Lung microvascular endothelial cell (primary cell): ENCODE data around the gene FN1. TPM values are rescaled to one million over a fixed set of nuclear protein-coding genes. Genes with fewer than 3 reads are reported as not detected.
"Not testable (repeated sequence)": the region's sequence is repeated elsewhere in the genome, so short reads cannot be mapped to it uniquely, and the experiment has no call there.

Experiments
- DNase-seq, 2 donors: peaks; one replicate each; pipeline versions ENCODE4 v3.0.0 to v3.0.0-alpha.2; 2010; ENCODE audit warnings: low read depth in 2 of 2
- total RNA-seq: library from RNA; depleted of rRNA; stranded (reverse); fragments of >200 nt; gene quantifications from 2 replicates; pipeline ENCODE4 v1.2.1, GENCODE V29; 2014

The FN1 gene
- total RNA-seq, 1 donor from 2014 or later, result 305 TPM

DNA sequence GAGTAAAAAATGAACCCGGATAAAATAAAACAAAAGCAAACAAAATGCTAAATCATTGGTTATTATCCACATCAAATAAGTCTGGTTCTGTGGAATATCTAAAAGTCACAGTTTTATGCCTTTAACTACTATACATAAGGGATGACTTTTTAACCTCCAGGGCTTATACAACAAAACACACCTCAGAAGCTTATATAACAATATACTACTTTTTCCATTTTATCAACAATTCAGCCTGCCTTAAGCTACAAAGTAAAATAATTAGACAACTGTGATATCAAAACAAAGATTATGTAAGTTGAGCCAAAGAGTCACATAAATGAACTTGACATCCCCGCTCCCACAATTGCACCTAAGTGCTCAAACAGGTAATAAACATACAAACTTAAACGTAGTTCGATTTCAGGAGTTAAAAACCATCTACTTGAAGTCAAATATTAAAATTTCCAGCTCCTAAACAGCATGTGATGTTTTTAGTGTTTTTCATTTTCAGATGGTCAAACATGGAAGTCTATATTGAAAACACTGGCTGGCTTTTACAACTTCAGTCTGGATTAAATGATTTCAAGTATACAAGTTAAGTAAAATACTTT, 69.3 kb downstream of the FN1 start:
- no peak for DNase-seq

DNA sequence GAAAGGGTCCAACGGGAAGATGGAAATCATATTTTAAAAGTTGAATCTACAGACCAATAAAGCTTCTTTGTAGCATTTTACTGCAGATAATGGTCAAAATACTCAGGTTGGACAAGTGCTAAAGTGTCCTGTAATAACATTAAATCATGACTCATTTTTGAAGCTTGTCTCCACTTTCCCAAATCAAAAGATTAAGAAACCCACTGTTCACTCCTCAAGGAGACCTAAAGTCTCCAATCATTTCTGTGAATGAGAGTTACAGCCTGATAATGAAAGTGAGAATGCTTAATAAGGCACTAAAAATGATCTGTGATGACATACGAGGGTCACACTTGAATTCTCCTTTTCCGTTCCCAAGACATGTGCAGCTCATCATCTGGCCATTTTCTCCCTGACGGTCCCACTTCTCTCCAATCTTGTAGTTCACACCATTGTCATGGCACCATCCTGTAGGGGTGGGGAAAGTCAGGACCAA, 70.6 kb downstream of the FN1 start:
- no peak for DNase-seq

DNA sequence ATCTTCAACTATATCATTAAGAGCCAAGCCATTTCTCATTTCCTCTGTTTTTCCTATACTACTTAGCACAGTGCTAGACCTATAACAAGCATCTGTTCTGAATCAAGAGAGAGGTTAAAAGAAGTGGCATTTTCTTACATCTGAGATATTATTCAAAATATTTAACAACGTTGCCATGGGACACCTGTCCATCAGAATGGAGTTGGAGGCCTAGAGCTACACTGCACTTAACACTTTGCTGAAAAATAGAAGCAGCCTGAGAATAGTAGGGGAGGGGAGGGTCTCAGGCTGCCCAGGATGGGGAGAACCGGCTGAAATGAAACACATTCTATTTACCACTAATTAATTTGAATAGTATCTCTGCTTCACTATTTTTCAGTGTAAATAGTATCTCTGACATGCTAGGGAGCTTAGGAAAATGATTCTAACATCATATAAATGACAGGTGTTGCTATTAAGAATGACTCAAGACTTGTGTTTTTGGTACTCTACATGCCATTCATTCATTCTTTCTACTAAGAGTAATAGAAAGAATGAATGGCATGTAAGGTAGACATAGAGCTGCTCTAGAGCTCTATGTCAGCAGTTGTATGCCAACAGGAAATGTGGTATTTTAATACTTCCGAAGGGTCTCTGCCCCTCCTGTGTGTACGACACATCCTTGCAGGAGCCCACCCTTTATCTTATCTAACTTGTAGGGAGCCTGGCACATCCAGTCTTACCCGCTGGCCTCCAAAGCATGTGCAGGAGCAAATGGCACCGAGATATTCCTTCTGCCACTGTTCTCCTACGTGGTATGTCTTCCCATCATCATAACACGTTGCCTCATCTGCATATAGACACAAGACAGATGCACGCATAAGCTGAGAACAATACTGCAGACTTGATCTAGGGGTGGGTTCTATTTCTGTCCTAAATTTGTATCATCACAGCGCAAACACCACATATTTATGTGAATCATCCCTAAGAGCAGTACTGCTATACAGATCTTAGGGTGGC, 71.4 kb downstream of the FN1 start:
- no peak for DNase-seq

DNA sequence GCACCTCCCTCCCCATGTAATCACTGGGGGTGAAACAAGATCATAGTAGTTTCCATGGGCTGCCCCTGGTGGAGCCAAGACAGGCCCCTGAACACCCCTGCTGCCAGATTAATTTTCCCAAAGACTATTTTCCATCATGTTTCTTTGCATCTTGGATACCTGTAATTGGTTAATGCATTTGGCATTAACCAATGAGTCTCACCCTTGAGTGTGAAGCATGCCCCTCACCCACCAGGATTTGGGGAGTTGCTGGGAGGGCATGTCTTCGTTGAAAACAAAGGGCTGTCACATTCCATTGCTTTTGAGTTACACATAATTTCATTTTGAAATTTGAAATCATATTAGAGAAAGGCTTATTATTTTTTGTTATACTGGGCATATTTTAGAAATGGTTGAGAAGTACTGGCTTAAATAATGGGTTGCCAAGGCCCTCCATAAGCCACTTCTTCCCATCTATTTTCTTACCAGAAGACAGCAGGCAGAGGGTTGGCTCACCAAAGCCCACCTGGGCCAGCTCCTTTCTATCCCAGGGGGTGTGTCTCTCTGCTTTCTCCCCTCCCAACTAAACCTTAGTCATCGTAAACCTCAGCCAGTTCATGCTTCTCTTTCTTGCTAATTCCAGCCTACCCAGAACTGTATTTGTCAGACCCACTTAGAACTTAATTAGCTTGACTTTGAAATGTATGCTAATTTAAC, 72.3 kb downstream of the FN1 start:
- no peak for DNase-seq

DNA sequence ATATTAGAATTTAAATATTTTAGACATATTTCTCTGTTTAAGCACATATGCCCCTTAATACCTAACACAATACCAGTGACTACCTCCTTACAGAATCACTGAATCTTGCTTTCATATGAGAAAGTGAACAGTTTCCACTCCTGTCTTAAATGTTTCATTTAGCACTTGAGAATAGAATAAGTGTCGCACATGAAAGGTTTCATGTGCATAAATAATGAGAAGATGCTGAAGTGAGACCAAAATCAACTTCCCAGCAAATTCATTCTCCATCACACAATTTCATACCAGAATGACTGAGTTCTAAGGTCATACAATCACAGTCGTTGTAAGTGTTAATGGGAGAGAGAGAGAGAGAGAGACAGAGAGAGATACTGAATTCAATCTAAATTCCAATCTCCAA, 72.8 kb downstream of the FN1 start:
- no peak for DNase-seq

DNA sequence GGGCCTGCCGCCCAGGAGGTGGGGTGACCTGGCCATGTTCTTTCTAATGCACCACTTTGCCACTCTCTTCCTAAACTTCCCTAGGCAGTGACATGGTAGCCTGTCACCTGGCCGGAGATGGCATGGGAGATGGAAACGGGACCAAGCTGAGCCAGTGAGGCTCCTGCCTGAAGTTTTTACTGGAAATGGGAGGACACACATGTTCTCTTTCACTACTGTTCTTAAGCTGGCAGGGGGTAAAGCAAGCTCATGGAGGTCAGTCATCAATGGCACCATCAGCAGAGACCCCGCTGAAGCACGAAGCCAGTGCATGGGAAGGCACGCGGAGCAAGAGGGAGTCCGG, 73.3 kb downstream of the FN1 start:
- no peak for DNase-seq

DNA sequence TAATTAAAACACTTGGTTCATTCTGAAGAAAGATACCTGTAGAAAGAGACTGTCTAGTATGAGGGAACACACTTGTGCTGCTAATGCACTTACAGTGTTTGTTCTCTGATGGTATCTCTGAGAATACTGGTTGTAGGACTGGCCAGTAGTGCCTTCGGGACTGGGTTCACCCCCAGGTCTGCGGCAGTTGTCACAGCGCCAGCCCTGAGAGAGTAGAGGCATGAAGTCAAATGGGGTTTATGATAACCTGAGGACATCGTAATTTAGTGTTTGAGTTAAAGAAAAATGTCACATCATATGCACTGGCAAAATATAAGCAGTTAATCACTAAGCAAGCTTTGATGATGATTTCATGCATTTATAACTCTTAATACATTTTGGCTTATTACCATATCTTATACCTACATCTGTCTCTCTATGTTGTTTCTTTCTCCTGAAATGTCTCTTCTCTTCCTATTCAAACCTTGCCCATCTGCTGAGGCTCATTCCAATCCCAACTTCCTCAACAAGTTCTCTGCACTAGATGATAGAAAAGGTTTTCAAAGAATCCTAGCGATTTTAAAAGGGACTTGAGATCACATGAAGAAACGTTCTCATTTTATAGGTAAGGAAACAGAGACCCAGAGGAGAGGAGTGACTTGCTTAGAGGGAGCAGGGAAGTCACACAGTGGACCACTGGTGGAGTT, 73.8 kb downstream of the FN1 start:
- no peak for DNase-seq

DNA sequence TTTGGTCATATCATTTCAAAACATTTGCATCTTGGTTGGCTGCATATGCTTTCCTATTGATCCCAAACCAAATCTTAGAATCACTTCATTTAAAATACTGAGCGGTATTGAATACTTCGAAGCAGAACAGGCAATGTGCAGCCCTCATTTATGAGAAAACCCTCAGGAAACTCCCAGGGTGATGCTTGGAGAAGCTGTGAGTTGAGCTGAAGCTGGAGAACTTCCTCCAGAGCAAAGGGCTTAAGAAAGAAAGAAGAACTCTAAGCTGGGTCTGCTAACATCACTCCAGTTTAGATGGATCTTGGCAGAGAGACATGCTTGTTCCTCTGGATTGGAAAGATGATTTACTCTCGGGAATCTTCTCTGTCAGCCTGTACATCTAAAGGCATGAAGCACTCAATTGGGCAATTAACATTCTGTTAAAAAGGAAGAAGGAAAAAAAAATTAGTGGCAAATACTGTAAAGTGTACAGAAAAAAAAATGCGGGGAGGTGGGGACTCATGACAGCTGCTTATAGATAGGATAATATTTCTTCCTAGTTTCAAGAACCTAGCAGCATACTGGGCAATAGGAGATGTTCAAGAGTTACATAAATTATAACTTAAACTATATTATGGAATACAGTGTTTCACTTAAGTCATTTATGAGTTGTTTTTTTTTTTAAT, 74.5 kb downstream of the FN1 start:
- DNase-seq, result no peak

DNA sequence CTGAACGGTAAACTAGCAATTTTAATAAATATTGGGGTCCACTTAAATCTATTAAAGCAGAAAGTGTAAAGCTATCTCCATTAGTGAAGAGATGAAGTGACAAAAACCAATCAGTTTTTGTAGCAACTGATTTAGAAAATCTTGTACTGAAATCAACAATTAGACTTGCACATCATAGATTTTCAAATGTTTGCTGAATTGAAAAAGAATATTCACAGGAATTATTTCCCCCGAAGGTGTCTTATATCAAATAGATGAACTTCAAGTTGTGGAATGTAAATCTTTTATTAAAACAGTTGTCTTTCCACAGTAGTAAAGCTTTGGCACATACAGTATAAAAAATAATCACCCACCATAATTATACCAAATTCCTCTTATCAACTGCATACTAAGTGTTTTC, 75.3 kb downstream of the FN1 start:
- no peak for DNase-seq

DNA sequence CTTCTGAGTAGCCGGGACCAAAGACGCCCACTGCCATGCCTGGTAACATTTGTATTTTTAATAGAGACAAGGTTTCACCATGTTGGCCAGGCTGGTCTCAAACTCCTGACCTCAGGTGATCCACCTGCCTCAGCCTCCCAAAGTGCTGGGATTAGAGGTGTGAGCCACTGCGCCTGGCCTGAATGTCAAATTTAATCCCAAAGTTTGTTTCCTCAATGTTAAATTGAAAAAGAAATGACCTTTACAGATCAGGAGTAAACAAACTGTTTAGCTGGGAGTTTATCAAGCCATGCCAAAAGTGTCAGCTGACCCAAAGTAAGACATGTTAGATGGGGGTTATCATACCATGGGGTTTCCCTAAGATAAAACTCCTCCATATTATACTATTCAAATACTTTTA, 75.8 kb downstream of the FN1 start:
- DNase-seq, result not testable (repeated sequence)

DNA sequence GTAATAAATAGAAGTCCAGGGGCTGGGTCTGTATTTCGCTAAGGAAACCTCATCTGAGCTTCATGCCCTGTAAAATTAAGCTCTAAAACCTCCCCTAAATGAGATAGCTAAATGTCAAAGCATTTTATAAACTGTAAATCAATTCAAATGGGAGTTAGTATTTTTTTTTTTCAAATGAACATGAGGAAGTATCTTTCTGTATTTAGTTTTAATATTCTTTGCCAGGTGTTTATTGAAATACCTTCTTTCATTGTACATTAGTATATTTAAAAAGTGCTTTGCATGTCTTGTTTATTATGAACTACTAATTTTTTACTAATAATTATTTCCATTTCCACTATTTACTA, 76.3 kb downstream of the FN1 start:
- no peak for DNase-seq

DNA sequence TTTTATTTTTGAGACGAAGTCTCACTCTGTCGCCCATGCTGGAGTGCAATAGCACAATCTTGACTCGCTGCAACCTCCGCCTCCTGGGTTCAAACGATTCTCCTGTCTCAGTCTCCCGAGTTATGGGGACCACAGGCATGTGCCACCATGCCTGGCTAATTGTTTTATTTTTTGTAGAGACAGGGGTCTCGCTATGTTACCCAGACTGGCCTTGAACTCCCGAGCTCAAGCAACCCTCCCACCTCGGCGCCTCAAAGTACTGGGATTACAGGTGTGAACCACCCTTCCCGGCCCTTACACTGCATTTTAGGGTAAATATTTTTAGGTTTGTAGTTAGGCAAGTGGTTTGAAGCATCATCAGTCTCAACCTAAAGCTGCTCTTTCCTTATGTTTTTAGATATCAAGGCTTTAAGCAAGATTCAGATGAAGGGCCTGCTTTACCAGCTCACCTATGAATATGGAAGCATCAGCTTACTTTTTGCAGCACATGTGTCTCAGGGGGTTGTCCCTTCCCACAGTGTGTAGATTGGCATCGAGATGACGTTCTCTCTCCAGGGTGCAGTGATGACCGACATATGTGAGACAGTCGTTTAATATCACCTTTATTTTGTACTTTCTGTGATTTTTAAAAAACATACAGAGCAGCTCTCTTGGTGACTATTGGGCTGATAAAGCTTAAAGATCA, 76.8 kb downstream of the FN1 start:
- no peak for DNase-seq

DNA sequence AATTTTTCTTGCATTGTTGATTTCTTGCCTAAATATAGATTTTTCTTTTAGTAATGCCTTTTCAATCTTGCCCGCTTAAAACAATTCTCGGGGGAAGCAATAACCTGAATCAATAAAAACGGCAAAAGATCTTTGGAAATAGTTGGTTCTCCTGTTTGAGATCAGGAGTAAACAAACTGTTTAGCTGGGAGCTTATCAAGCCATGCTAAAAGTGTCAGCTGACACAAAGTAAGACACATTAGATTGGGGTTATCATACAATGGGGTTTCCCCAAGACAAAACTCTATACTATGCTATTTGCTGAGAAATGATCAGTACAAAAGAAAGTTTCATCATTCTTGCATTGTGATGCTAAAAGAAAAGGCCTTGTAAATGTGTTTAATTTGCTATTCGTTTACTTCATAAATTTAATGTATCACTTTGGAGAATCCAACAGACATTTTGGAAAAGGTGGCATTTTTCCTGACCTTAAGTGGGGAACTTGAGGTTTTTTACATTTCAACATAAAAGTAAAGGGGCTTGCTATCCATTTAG, 77.5 kb downstream of the FN1 start:
- DNase-seq, result no peak

DNA sequence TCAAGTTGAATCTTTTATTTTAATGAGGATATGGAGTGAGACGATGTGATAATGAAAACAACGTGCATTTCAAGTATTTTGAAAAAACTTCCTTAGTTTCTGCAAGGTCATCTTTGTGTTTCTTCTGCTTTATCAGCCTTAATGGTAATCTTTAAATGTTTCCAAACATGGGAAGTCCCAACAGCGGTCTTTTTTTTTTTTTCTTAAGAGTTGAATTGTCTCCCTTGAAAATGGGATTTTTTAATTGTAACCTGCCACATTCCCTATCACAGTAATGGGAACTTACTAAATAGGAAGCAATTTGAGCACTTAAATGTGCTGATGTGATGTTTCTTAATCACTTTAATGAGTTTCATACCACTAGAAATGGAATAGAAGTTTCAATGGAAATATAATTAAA, 78.2 kb downstream of the FN1 start:
- no peak for DNase-seq

DNA sequence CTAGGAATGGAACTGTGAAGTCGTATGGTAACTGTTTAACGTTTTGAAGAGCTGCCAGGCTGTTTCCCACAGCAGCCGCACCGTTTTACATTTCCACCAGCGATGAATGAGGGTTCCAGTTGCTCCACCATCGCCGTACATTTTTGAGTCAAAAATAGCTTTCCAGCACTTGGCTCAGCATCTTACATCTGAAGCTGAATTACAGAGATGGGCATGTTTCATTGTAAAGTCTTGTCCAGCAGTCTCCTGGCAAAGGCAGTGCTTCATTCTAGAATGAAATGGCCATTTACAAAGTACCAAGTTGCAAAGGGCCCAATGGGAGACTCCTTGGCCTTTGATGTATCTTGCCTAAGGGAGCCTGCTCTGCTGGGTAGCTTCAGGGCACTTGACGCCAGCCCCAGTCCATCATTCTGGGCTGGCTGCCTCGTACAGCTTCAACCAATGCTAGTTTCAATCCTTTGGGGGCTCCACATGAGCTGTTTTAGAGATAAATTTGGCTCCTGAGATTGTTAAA, 78.9 kb downstream of the FN1 start:
- DNase-seq, result no peak

DNA sequence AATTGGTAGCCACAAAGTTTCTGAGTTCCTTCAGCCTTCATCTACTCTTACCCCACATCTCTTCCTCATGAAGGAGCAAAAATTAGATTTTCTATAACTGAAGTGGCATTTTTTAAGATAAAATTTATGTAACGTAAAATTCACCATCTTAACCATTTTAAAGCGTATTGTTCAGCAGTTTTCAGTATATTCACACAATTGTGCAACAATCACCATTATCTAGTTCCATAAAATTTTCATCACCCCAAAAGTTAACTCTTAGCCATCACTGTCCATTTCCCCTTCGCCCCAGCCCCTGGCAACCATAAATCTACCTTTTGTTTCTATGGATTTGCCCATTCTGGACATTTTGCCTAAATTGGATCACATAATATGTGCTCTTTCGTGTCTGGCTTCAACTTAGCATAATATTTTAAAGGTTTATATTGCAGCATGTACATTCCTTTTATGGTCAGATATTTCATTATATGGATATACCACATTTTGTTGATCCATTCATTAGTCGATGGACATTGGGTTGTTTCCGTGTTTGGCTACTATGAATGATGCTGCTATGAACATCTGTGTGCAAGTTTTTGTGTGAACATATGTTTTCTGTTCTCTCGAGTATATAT, 79.4 kb downstream of the FN1 start:
- no peak for DNase-seq

DNA sequence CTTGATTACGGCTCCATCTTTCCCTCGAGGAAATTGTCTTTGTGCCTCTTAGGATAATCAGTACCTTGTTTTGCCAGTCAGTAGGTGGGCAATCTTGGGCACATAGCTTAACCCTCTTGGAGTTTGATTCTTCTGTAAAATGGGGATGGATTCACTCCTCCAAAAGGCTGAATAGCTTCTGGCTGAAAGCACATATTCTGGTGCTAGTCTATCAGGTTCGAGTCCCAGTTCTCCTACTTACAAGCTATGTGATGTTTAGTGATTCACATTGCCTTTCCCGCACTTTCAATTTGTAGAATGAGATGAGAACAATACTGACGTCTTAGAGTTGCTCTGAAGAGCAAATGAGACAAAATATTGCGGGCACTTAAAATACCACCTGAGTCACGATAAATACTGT, 80.1 kb downstream of the FN1 start:
- no peak for DNase-seq

DNA sequence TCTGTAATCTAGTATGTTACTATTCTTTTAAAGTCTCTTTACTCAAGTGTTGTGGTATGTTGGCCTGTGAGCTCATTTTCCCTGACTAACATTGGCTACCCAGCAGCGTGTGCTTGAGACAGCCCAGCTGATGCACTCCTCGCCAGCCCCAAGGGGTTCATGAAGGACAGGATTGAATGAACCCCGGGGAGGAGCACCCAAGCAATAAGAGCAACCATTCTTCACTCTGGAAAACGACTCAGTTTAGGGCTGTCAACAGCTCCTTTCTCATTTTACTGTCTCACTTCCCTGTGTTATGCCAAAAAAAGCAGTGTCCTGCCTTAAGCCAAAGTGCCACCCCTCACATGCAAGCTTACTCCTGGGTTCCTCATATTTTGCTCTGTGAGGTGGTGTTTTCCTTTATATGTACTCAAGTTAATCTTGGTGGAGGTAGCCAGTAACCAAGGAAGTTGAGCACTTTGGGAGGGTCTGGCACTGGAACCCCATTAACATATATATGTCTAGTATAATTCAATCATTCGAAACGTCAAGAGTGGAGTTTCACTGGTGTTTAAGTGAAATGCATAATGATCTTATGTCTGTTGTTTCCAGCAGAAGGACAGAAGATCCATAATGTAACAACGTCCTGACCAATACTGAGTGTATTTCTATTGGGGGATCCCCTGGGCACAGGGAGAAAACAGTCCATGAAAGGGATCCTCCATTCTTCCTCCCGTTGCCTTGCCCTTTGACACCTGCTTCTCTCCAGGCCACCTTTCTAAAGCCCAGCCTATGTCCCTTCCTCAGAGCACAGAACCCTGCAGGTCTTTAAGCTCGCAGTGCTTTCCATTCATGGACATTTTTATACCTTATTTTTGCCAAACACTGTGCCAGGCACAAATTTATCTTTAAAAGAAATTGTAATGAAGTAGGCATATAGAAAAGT, 80.8 kb downstream of the FN1 start:
- DNase-seq, result no peak

DNA sequence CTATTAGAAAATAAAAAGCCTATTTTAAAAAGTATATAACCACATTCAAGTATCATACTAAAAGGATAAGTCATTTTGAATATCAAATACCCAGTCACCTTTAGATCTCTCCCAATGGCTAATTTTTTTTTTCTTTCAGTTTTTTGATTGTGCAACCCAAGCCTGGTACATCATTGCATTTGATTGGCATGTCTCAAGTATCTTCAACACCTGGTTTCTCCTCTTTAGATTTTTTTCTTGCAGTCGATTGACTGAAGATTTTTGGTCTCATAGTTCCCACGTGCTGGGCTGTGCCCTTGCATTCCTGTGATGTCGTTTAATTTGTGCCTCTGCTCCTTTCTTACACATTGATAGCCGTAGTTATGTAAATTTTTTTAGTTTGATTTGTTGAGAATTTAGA, 83.3 kb downstream of the FN1 start:
- DNase-seq, result no peak
